Keratinocyte (primary cell): ENCODE results near the gene KANTR. TPM values are rescaled to one million over a fixed set of nuclear protein-coding genes. Genes with fewer than 3 reads are reported as not detected.

Experiments used
- DNase-seq: peaks from one replicate; pipeline ENCODE4 v3.0.0-alpha.2; 2011; ENCODE audit warnings: low read depth, missing footprints, low spot score
- FAIRE-seq: peaks from 2 replicates; lab custom pipeline; 2011; peaks lifted over from hg19 to GRCh38; lab: Jason Lieb, UNC
- H2AFZ ChIP-seq: 2 replicates; pipeline ENCODE4 v1.6.0; 2012; ENCODE audit warnings: low read length, control low read depth, inconsistent platforms; ENCODE audit not compliant: control insufficient read depth
- H3K27ac ChIP-seq: 2 replicates; pipeline ENCODE4 v1.5.1; 2011; ENCODE audit warnings: low read length; ENCODE audit not compliant: control insufficient read depth, insufficient read depth
- H3K27me3 ChIP-seq: 3 replicates; pipeline ENCODE4 v1.6.0; 2011; ENCODE audit warnings: low read length; ENCODE audit not compliant: control insufficient read depth, insufficient read depth; ENCODE audit errors: extremely low read depth
- H3K36me3 ChIP-seq, 2 experiments: 2 replicates in 1 of 2; 3 replicates in 1 of 2; pipeline ENCODE4 v1.5.1; 2011; ENCODE audit warnings: low read length in 2 of 2, mild to moderate bottlenecking in 1 of 2; ENCODE audit not compliant: control insufficient read depth in 2 of 2, insufficient read depth in 2 of 2; ENCODE audit errors: extremely low read depth in 1 of 2
- H3K4me1 ChIP-seq: 3 replicates; pipeline ENCODE4 v1.5.1; 2011; ENCODE audit warnings: low read length; ENCODE audit not compliant: control insufficient read depth, insufficient read depth; ENCODE audit errors: extremely low read depth
- H3K4me2 ChIP-seq: 3 replicates; pipeline ENCODE4 v1.6.0; 2011; ENCODE audit warnings: low read depth, low read length; ENCODE audit not compliant: control insufficient read depth, insufficient read depth; ENCODE audit errors: extremely low read depth
- H3K4me3 ChIP-seq, 3 experiments: fragments of 200-600 bp in 1 of 3; sonication (generic) in 1 of 3; 2 replicates in 2 of 3; 3 replicates in 1 of 3; pipeline ENCODE4 v1.5.1; 2011 to 2016; ENCODE audit warnings: low read length in 3 of 3, mild to moderate bottlenecking in 3 of 3, control low read depth in 2 of 3, inconsistent platforms in 1 of 3, low read depth in 1 of 3, mixed read lengths in 1 of 3, mixed run types in 1 of 3, moderate library complexity in 1 of 3; ENCODE audit not compliant: control insufficient read depth in 2 of 3, insufficient read depth in 2 of 3; ENCODE audit errors: extremely low read depth in 1 of 3
- H3K79me2 ChIP-seq: 2 replicates; pipeline ENCODE4 v1.6.0; 2012; ENCODE audit warnings: low read length; ENCODE audit not compliant: control insufficient read depth, insufficient read depth
- H3K9ac ChIP-seq: 3 replicates; pipeline ENCODE4 v1.6.0; 2011; ENCODE audit warnings: low read length; ENCODE audit not compliant: control insufficient read depth, insufficient read depth; ENCODE audit errors: extremely low read depth
- H3K9me1 ChIP-seq: 3 replicates; pipeline ENCODE4 v1.6.0; 2011; ENCODE audit warnings: low read length; ENCODE audit not compliant: control insufficient read depth, insufficient read depth; ENCODE audit errors: extremely low read depth
- H3K9me3 ChIP-seq: 2 replicates; pipeline ENCODE4 v1.5.1; 2012; ENCODE audit warnings: low read depth, low read length; ENCODE audit not compliant: control insufficient read depth
- H4K20me1 ChIP-seq: 3 replicates; pipeline ENCODE4 v1.6.0; 2011; ENCODE audit warnings: low read length; ENCODE audit not compliant: control insufficient read depth, insufficient read depth; ENCODE audit errors: extremely low read depth
- CTCF ChIP-seq, 3 experiments: IDR thresholded peaks in 1 of 3; conservative IDR thresholded peaks in 1 of 3; optimal IDR thresholded peaks in 1 of 3; 2 replicates in 2 of 3; 3 replicates in 1 of 3; pipeline versions ENCODE3 to v1.5.1; 2011; ENCODE audit warnings: low read length in 3 of 3, mild to moderate bottlenecking in 3 of 3, moderate library complexity in 2 of 3, control low read depth in 1 of 3, inconsistent platforms in 1 of 3; ENCODE audit not compliant: insufficient read depth in 2 of 3; ENCODE audit errors: extremely low read depth in 1 of 3
- EZH2 ChIP-seq: IDR thresholded peaks from one replicate; pipeline ENCODE4 v1.6.1; 2012; ENCODE audit warnings: inconsistent platforms, mild to moderate bottlenecking, low read length, moderate library complexity
- dilution Hi-C: fragments of 300-500 bp; cut with MboI; formaldehyde crosslinking; loops from one replicate; pipeline ENCODE4 v1.7.0; 2020; ENCODE audit warnings: low sequenced_read_pairs; ENCODE audit not compliant: extremely low pct_ligation_motif_present
- polyA plus RNA-seq, 5 experiments: library from polyadenylated mRNA; depleted of rRNA in 3 of 5; stranded (reverse) in 3 of 5; stranded (forward) in 1 of 5; unstranded in 1 of 5; fragments of >200 nt; gene quantifications; 1 replicate in 1 of 5; 2 replicates in 3 of 5; 3 replicates in 1 of 5; pipeline versions ENCODE4 v1.2.1 to v1.2.3, GENCODE V29; 2011 to 2012; ENCODE audit warnings: missing spikeins in 2 of 5, low read depth in 1 of 5, low replicate concordance in 1 of 5

KANTR gene
- polyA plus RNA-seq, 1 donor (not counting 4 experiments of a cell fraction or from before 2014, with no cell fraction given): 3.8 TPM

GRCh38 chrX:53159184-53159583, 65.2 kb downstream of the KANTR start:
- H3K27ac ChIP-seq: no peak overlapping the region
- DNase-seq (no peak), FAIRE-seq (no peak)
- H3K79me2 ChIP-seq: no peaks in the 10 kb centered on the region
- H3K4me1 ChIP-seq: peaks cover 4% of the 10 kb centered on the region
- H2AFZ ChIP-seq: no peak overlapping the region
- H3K9ac ChIP-seq: no peak overlapping the region
- TF ChIP-seq EZH2 (no peak), CTCF (optimal IDR thresholded peaks at IDR 0.05 in 1 of 3, IDR thresholded peaks at IDR 0.05 in 1 of 3, conservative IDR thresholded peaks at IDR 0.05 in 1 of 3; ENCODE audit: extremely low read depth in 1 of 3, insufficient read depth in 2 of 3, low read length in 3 of 3) (no peak)
- no peaks in the 10 kb centered on the region for H3K9me1 ChIP-seq
- H3K9me3 ChIP-seq: no peaks in the 10 kb centered on the region
- no peak overlapping the region for H3K4me2 ChIP-seq
- H3K36me3 ChIP-seq: no peaks in the 10 kb centered on the region
- H3K27me3 ChIP-seq: peaks cover 6% of the 10 kb centered on the region
- dilution Hi-C loops: no loop called here
- no peaks in the 10 kb centered on the region for H4K20me1 ChIP-seq
- H3K4me3 ChIP-seq: no peak overlapping the region

- H3K9me1 ChIP-seq: no peaks in the 10 kb centered on the region
- no peak for DNase-seq
- no peak overlapping the region for H3K27ac ChIP-seq
- H3K4me3 ChIP-seq: no peak overlapping the region
- H3K36me3 ChIP-seq: no peaks in the 10 kb centered on the region
- peaks cover 4% of the 10 kb centered on the region for H3K4me1 ChIP-seq
- H3K9ac ChIP-seq: no peak overlapping the region
- H4K20me1 ChIP-seq: no peaks in the 10 kb centered on the region
- TF ChIP-seq CTCF (optimal IDR thresholded peaks at IDR 0.05 in 1 of 3, IDR thresholded peaks at IDR 0.05 in 1 of 3, conservative IDR thresholded peaks at IDR 0.05 in 1 of 3; ENCODE audit: extremely low read depth in 1 of 3, insufficient read depth in 2 of 3, low read length in 3 of 3) (no peak), EZH2 (no peak)
- H3K4me2 ChIP-seq: peak overlapping the region; percentile 22
- FAIRE-seq: peak; percentile 52
- dilution Hi-C loops: no loop called here
- H3K9me3 ChIP-seq: no peaks in the 10 kb centered on the region
- H3K27me3 ChIP-seq: peaks cover 6% of the 10 kb centered on the region
- no peak overlapping the region for H2AFZ ChIP-seq
- no peaks in the 10 kb centered on the region for H3K79me2 ChIP-seq
These were observed 66.5 kb downstream of the KANTR start for GRCh38 chrX:53160297-53160983.
